Colon (tissue), 2 donors: ENCODE results near the gene CD1B.
"Not testable (repeated sequence)": the region's sequence is repeated elsewhere in the genome, so short reads cannot be mapped to it uniquely, and the experiment has no call there.

Experiments used
- FAIRE-seq: peaks from 2 replicates; lab custom pipeline; 2012; peaks lifted over from hg19 to GRCh38; lab: Jason Lieb, UNC
- donor health status: control.
- donor health status: control.

Gene CD1B

DNA sequence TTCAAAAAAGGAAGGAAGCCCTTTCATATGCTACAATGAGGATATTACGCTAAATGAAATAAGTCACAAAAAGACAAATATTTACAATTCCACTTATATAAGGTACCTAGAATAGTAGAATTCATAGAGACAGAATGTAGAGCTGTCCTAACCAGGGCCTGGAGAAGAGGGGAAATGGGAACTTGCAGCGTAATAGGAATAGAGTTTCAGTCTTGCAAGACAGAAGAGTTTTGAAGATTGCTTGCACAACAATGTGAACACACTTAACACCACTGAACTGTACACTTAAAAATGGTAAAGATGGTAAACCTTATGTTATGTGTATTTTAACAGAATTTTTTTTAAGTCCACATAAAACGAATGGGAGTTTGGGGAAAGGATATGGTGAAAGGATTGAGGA, 2.9 kb downstream of the CD1B start:
- FAIRE-seq = no peak

DNA sequence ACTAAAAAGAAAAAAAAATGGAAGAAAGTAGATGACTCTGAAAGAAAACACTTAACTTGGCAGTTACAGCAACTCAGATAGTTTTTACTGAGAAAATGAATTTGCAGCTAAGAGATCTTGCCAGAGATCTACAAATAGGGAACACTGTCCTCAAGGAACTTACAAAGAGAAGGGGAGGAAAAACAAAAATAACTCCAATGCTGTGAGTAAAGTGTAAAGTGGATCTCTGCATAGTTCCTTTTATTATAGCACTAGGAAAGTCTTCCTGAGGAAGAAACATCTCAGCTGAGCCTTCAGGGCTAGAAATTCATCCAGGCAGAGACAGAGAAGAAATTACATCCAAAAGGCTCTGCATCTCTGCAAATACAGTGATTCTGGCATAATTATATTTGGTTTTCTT, 3.9 kb downstream of the CD1B start:
- FAIRE-seq = no peak

- no peak for FAIRE-seq
Measured at GRCh38 chr1:158324395-158324794, 6.9 kb downstream of the CD1B start.

DNA sequence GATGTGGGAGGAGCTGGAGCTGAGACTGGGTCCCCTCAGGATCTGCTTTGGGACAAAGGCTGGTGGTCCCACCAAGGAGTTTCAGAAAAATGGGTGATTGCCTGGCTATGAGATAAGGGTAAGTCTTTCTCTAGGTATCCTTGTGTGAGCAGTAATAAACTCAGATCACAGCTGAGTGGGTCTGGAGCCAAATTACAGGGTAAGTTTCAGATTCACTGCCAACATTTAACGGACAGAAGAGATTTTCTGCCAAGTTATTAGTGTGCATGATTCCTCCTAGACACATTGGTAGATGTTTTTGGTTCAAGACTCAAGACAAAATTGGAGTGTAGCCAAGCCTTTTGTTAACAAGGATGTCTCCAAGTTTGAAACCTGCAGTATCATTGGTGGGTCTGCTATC, 7.5 kb downstream of the CD1B start:
- FAIRE-seq = no peak

DNA sequence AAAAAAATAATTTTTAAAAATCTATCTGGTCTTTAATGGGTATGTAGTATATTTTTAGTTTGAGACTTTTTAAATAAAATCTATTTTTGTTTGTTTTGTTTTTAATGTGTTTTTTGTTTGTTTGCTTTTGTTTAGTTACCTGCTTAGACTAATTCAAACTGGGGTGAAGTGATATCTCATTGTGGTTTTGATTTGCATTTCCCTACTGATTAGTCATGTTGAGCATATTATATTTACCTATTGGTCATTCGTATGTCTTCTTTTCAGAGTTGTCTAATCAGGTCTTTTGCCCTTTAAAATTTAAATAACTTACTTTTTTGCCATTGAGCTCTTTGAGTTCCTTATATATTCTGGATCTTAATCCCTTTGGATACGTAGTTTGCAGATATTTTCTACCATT, 20.3 kb downstream of the CD1B start:
- FAIRE-seq = no peak

- no peak for FAIRE-seq
Measured at GRCh38 chr1:158310623-158311022, 20.7 kb downstream of the CD1B start.

- FAIRE-seq = no peak
Measured at GRCh38 chr1:158295791-158296190, 35.5 kb downstream of the CD1B start.

GRCh38 chr1:158290321-158290844, 40.9 kb downstream of the CD1B start:
- FAIRE-seq = no peak

DNA sequence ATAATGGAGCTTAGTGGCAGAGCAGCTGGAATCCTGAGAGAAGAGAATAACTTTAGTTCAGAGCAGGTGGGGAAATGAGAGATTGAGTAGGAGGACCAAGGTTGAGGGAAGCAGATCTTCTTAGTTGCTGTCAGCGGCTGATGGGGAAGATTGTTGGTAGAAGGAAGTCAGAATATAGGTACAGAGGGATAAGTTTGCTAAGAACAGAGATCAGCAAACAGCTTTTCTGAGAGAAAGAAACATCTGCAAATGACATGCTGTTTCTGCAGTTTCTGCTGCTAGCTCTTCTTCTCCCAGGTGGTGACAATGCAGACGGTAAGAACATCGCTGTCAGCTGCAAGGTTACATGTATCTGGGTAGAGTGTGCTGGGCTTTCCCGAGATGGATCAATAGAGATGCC, 41.5 kb downstream of the CD1B start, which contains the start of gene CD1C:
CD1C (plus strand) TSS at position 113 of the 400 bp plus-strand sequence; CDS start at position 255, 142 bp downstream.
- no peak for FAIRE-seq

DNA sequence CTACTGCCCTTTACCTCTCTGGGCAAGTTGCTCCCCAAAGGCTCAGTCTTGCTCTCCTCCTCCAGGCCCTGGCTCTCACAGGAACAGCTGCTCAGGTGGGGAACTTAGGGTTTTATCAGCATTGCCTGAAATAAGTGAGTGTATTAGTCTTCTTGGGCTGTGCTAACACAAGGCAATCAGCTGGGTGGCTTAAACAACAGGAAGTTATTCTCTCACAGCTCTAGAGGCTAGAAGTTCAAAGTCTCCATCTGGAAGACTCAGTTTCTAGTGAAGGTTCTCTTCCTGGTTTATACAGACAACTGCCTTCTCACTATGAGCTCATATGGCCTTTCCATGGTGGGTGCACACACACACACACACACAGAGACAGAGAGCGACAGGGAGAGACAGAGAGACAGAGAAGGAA, 44.4 kb downstream of the CD1B start:
- no peak for FAIRE-seq

DNA sequence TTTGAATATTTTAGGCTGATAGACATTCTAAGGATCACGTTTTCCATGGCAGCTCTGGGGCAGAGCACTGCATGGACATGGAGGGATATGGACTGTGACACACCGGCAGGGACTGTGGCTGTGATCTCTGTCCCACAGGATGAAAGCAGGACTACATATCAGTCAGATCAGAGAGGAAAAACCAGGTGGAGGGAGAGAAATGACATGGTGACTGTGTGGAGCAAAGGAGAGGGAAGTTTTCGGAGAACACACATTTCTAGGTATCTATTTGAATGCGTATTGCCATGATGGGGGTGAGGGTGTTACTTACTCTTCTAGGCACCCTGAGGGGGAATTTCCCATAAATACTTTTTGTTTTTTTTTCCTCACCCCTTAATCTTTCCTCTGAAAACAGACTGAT, 44.8 kb downstream of the CD1B start:
- FAIRE-seq = no peak

GRCh38 chr1:158285756-158286241, 45.5 kb downstream of the CD1B start:
- FAIRE-seq = no peak

GRCh38 chr1:158283965-158284364, 47.4 kb downstream of the CD1B start:
- FAIRE-seq = no peak

DNA sequence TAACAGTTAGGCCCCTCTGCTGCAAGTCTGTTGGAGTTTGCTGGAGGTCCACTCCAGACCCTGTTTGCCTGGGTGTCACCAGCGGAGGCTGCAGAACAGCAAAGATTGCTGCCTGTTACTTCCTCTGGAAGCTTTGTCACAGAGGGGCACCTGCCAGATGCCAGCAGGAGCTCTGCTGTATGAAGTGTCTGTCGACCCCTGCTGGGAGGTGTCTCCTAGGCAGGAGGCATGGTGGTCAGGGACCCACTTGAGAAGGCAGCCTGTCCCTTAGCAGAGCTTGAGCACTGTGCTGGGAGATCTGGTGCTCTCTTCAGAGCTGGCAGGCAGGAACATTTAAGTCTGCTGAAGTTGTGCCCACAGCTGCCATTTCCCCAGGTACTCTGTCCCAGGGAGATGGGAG, 48.9 kb downstream of the CD1B start:
- FAIRE-seq = not testable (repeated sequence)
